SJSA1 (cell line): Measurements from ENCODE around the gene TMEM115. TPM values are rescaled to one million over a fixed set of nuclear protein-coding genes. Genes with fewer than 3 reads are reported as not detected.
A peak's percentile ranks its signal among the peaks of the same experiment; 100 is the strongest.

Source experiments
- DNase-seq, 2 experiments: peaks; one replicate each; pipeline ENCODE4 v3.0.0-alpha.2; 2015 to 2020; ENCODE audit warnings: low spot score in 2 of 2, low read depth in 1 of 2
- H3K27ac ChIP-seq: fragments of 250-450 bp; sonication (Bioruptor Pico); 2 replicates; pipeline ENCODE4 v1.5.1; 2020; ENCODE audit warnings: mild to moderate bottlenecking, moderate library complexity
- H3K27me3 ChIP-seq: fragments of 250-450 bp; sonication (Bioruptor Pico); replicated peaks from 2 replicates; pipeline ENCODE4 v1.5.1; 2020; ENCODE audit warnings: mild to moderate bottlenecking, moderate library complexity
- H3K36me3 ChIP-seq: fragments of 250-450 bp; sonication (Bioruptor Pico); 2 replicates; pipeline ENCODE4 v1.5.1; 2020; ENCODE audit warnings: mild to moderate bottlenecking
- H3K4me1 ChIP-seq: fragments of 250-450 bp; sonication (Bioruptor Pico); replicated peaks from 2 replicates; pipeline ENCODE4 v1.6.1; 2021; ENCODE audit warnings: mild to moderate bottlenecking
- H3K4me3 ChIP-seq: fragments of 250-450 bp; sonication (Bioruptor Pico); 2 replicates; pipeline ENCODE4 v1.5.1; 2020; ENCODE audit warnings: mild to moderate bottlenecking
- H3K9me3 ChIP-seq: fragments of 250-450 bp; sonication (Bioruptor Pico); replicated peaks from 2 replicates; pipeline ENCODE4 v1.5.1; 2020; ENCODE audit warnings: mild to moderate bottlenecking
- total RNA-seq: library from RNA; depleted of rRNA; stranded (reverse); fragments of >200 nt; shearing (Covaris generic); gene quantifications from 2 replicates; pipeline ENCODE4 v1.2.3, GENCODE V29; 2014

The TMEM115 gene
- total RNA-seq, 1 experiment from 2014 or later = 40.6 TPM

DNA sequence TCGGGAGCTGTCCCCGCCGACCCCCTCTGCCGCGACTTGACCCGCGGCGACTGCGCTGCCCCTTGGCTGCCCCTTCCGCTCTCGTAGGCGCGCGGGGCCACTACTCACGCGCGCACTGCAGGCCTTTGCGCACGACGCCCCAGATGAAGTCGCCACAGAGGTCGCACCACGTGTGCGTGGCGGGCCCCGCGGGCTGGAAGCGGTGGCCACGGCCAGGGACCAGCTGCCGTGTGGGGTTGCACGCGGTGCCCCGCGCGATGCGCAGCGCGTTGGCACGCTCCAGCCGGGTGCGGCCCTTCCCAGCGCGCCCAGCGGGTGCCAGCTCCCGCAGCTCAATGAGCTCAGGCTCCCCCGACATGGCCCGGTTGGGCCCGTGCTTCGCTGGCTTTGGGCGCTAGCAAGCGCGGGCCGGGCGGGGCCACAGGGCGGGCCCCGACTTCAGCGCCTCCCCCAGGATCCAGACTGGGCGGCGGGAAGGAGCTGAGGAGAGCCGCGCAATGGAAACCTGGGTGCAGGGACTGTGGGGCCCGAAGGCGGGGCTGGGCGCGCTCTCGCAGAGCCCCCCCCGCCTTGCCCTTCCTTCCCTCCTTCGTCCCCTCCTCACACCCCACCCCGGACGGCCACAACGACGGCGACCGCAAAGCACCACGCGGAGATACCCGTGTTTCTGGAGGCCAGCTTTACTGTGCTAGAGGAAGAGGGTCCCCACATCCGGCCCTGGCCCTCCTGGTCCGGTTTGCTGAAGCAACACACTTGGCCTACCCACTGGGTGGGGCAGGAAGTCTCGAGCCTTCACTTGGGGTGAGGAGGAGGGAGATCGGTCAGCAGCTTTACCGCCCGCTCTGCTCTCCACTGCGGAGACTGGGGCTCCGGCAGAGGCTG, 18.6 kb downstream of the TMEM115 start, which contains the start of gene RASSF1:
Gene RASSF1 (minus strand): TSS at position 389 of the 882 bp plus-strand sequence. CDS start 31 bp downstream, at position 358.
- DNase-seq = no peak
- H3K27me3 ChIP-seq = no peaks in the 10 kb centered on the region
- H3K4me1 ChIP-seq = peaks cover 19% of the 10 kb centered on the region
- H3K4me3 ChIP-seq = no peak within 1 kb of the TSS
- no peaks in the 10 kb centered on the region for H3K9me3 ChIP-seq
- peaks cover 15% of the 10 kb centered on the region for H3K36me3 ChIP-seq
- no peak within 1 kb of the TSS for H3K27ac ChIP-seq

DNA sequence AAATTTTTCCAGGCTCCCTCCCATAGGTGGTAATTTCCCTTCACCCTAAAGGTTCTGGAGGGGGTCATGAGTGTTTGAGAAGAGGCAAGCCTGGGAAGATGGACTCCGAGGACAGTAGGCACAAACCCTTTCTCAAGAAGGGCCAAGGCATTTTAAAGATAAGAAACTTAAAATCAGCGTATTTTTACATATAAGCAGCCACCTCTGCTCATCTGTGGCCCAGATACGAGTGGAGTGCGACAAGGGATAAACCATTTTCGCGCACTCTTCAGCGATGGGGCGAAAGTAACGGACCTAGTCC, 19.2 kb downstream of the TMEM115 start:
- Histone ChIP-seq H3K27me3 (no peaks in the 10 kb centered on the region), H3K4me3 (no peak overlapping the region), H3K9me3 (no peaks in the 10 kb centered on the region), H3K4me1 (peaks cover 19% of the 10 kb centered on the region), H3K36me3 (peaks cover 19% of the 10 kb centered on the region), H3K27ac (no peak overlapping the region)
- no peak for DNase-seq

DNA sequence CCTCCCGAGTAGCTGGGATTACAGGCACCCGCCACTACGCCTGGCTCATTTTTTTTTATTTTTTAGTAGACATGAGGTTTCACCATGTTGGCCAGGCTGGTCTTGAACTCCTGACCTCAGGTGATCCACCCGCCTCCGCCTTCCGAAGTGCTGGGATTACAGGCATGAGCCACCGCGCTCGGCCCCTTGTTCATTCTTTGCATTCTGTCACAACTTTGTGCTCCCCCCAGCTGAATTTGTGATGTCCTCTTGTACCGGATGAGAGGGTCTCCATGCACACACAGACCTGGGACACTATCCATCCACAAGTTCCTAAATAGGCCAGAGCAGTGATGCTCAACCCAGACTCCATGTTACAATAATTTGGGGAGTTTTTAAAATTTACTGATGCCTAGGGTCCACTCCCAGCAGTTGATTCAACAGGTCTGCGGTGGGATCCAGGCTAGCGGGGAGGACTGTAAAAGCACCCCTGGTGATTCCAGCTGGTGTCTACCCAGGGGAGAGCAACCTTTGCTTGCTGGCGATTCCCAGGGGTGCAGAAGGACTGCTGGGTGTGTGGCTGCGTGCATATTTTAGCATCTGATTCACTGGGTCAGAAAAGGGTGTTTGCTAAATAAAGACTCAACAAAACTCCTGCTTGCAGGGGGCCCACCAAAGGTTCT, 19.7 kb downstream of the TMEM115 start:
- Histone ChIP-seq H3K4me1 (peaks cover 20% of the 10 kb centered on the region), H3K36me3 (peaks cover 20% of the 10 kb centered on the region), H3K27me3 (no peaks in the 10 kb centered on the region), H3K9me3 (no peaks in the 10 kb centered on the region), H3K27ac (no peak overlapping the region), H3K4me3 (no peak overlapping the region)
- no peak for DNase-seq

DNA sequence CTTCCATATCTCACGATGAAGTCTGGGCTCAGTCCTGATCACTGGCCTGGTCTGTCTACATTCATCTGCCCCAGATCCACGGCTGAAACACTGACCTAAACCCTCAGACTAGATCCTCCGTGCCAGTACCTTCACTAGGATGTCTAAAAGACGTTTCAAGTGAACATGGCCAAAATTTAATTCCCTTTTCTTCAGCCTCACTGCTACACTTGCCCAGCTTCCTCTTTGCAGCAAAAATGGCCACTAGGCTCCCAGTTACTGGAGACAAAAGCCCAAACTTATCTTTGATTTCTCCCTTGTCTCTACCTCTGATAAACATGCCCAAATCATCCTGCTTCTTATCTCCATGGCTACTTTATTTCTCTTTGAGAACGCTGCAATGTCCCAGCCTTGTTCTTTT, 20.4 kb downstream of the TMEM115 start:
- no peaks in the 10 kb centered on the region for H3K9me3 ChIP-seq
- H3K4me1 ChIP-seq = peaks cover 20% of the 10 kb centered on the region
- no peak overlapping the region for H3K4me3 ChIP-seq
- DNase-seq = no peak
- H3K36me3 ChIP-seq = peaks cover 26% of the 10 kb centered on the region
- no peak overlapping the region for H3K27ac ChIP-seq
- no peaks in the 10 kb centered on the region for H3K27me3 ChIP-seq

DNA sequence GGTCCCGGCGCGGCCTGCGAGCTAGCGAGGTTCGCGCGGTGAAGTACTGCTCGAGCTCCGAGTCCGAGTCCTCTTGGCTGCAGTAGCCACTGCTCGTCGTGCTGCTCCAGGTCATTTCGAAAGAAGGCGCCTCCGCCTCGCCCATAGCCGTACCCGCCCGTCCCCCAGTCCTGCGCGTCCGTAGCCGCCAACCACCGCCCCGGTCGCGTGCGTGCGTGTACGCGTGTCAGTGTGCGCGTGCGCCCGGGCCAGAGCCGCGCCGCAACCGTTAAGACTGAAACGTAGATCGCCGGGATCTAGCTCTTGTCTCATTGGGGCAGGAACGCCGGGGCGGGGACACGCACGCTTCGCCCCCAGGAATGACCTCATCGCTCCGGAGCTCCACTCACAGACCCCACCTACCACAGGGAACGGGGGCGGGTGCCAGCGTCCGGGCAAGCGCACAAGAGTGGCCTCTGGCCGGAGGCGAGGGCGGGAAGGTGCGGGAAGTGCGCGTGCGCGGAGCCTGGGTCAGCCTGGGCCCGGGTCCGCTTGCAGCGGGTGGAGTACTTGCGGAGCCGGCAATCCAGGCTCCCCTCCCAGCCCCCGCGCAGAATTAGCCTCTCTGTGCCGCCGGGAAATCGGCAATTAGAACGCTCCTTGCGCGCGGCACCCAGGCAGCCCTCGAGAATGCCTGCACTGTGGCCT, 22.0 kb downstream of the TMEM115 start:
- H3K4me3 ChIP-seq = peak overlapping the region; percentile 68
- H3K36me3 ChIP-seq = peaks cover 40% of the 10 kb centered on the region
- peak overlapping the region; percentile 78 for H3K27ac ChIP-seq
- H3K4me1 ChIP-seq = peaks cover 20% of the 10 kb centered on the region
- DNase-seq = peak; percentile 93 to 99
- H3K27me3 ChIP-seq = no peaks in the 10 kb centered on the region
- H3K9me3 ChIP-seq = no peaks in the 10 kb centered on the region

DNA sequence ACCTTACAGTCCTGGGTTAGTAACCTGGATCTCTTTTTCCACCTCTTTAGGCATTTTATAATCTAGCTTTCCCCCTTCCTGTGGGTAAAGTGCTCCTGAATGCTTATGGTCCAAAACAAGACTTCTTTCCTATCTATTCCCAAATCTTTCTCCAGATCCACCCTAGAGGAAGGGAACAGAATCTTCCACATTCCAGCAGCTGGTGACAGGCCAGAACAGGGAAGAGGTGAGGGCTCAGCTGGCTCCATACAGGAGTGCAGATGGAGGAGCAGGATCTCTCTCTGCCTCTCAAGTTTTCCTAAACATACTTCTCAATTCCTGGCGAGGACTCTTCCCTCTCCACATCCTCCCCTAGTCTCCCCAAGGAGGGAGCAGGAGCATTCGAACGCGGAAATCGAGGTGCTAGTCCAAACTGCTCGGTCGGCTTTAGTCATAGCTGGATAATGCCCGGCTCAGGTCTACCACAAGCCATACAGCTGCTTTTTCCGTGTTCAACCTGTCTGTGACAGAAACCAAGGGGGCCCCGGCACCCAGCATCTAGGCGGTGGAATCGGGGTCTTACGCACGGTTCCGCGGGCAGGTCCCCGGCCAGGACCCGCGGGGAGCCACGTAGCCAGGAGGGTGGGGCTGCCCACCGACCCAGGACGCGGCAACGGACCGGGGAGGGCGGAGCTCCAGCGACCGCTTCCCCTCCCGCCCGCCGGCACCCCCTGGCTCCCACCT, 22.7 kb downstream of the TMEM115 start:
- Histone ChIP-seq H3K36me3 (peaks cover 47% of the 10 kb centered on the region), H3K4me1 (peaks cover 20% of the 10 kb centered on the region), H3K4me3 (peak overlapping the region; percentile 68), H3K27ac (peak overlapping the region; percentile 78), H3K27me3 (no peaks in the 10 kb centered on the region), H3K9me3 (no peaks in the 10 kb centered on the region)
- DNase-seq = no peak

DNA sequence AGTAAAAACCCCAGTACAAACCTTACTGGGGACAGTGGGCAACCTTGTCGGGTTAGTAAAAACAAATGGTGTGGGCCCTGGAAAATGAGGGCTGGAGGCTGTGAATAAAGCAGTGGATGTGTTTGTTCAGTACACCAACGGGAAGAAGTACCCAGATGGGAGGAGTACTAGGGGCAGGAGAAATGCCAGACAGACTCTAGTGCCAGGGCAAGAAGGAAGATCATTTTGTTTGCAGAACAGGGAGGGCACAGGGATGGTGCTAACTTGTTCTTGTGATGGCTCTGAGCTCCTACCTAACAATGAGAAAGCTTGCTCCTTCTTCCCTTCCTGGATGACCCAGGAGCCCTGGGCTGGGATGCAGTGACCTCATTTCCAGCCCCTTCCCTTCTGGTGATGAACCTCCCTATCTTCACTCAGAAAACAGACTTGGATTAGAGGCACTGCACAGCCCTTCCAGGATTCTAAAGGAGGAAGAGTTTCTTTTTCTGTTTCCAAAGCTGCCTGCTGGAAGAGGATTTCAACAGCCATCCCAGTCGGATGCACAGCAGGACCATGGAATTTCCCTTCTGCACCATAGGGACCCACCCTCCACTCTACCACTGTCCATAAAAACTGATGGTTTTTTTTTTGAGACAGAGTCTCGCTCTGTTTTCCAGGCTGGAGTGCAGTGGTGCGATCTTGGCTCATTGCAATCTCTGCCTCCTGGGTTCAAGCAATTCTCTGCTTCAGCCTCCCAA, 24.8 kb downstream of the TMEM115 start:
- no peak for DNase-seq
- peaks cover 68% of the 10 kb centered on the region for H3K36me3 ChIP-seq
- peaks cover 20% of the 10 kb centered on the region for H3K4me1 ChIP-seq
- no peaks in the 10 kb centered on the region for H3K27me3 ChIP-seq
- H3K4me3 ChIP-seq = no peak overlapping the region
- H3K9me3 ChIP-seq = no peaks in the 10 kb centered on the region
- no peak overlapping the region for H3K27ac ChIP-seq

DNA sequence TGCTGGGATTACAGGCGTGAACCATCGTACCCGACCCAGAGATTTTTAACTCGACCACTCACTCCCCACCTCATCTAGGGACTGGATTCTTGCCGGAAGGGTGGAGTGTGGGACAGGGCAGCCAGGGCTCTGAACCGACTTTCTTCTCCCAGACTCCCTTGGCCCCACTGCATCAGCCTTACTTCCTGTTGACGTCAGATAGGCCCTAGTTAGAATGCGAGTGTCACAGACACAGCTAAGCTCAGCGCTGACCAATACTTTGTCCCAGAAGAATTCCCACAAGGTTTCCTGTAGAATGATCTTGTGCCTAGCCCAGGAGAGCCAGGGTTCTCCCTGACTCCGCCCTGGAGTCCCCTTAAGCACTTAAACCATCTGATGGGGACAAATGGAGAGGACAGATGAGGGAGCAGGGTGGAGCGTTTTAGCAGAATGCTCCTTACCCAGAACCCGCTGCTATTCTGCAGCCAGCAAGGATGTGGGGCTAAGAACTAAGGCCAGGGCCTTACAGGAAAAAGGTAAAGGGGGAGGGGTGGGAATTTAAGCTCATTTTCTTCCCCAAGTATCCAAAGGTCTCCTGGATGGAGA, 25.5 kb downstream of the TMEM115 start:
- Histone ChIP-seq H3K36me3 (peaks cover 75% of the 10 kb centered on the region), H3K4me1 (peaks cover 20% of the 10 kb centered on the region), H3K27me3 (no peaks in the 10 kb centered on the region), H3K27ac (no peak overlapping the region), H3K4me3 (no peak overlapping the region), H3K9me3 (no peaks in the 10 kb centered on the region)
- DNase-seq = no peak

DNA sequence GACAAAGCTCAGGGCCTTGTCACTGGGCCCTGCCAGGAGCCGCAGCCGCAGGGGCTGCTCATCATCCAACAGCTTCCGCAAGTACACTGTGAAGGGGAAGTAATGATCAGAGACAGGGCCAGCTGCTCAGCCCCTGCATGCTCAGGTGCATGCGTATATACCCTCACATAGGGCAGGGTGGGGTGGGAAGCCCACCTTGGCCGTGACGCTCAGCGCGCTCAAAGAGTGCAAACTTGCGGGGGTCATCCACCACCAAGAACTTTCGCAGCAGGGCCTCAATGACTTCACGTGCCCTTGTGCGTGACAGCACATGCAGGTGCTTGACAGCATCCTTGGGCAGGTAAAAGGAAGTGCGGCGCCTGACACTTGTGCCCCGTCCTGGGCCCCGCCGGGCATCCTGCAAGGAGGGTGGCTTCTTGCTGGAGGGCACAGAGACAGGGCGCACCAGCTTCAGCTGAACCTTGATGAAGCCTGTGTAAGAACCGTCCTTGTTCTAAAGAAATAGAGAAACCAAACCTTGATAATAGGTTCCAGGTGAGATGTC, 27.9 kb downstream of the TMEM115 start:
- Histone ChIP-seq H3K27me3 (no peaks in the 10 kb centered on the region), H3K4me1 (peaks cover 25% of the 10 kb centered on the region), H3K4me3 (no peak overlapping the region), H3K9me3 (no peaks in the 10 kb centered on the region), H3K27ac (no peak overlapping the region), H3K36me3 (peaks cover 72% of the 10 kb centered on the region)
- DNase-seq = no peak

DNA sequence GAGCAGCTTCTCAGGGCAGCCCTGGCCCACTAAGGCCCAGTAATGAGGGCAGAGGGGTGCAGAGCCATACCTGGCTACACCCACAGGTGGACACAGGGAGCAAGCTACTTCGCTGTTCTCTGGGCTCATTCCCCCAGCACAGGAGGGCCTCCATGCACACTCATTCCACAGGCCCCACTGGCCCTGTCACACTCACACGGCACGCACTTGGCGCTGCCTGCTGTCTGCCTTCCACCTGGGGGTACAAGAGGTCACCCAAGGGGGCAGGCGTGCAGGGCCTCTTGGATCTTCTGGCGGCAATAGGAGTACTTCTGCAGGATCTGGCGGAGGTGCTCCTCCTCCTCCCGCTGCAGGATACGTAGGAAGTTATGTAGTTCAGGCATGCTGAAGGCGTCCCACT, 29.0 kb downstream of the TMEM115 start:
- DNase-seq = no peak
- Histone ChIP-seq H3K27ac (no peak overlapping the region), H3K4me3 (no peak overlapping the region), H3K27me3 (no peaks in the 10 kb centered on the region), H3K4me1 (peaks cover 17% of the 10 kb centered on the region), H3K36me3 (peaks cover 65% of the 10 kb centered on the region), H3K9me3 (no peaks in the 10 kb centered on the region)

DNA sequence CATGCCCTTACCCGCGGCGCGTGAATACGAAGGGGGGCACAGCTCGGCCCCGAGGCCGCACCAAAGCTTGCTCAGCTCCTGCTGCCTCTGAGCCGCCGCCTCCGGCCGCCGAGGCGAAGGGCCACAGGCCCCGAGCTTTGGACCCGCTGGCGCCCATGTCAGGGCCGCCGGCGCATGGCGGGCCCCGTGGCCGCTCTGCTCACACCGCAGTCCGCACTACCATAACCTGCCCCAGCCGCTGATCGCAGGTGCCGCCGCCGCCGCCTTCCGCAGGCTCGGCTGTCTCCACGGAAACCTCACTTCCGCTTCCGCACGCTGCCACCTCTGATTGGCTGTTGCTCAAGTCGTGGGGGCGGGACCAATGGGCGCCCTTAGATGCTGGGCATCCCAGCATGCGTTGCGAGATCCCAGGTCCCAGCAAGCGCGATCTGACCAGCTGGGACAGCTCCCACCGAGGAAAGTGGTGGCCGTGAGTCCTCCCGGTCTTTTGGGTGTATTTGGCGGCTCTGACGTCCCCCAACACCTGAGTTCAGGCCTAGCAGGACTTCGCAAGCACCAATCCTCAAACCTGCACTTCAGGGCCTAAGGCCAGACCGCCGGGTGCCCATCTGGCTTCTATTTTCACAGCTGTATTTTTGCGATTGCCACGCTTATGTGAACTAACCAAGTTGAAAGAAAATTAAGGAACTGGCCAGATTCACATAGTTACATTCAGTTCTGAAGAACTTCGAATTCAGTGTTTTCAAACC, 31.2 kb downstream of the TMEM115 start, which contains the start of gene TUSC2:
Gene TUSC2 (minus strand): TSS at position 281 of the 749 bp plus-strand sequence. CDS start 124 bp downstream, at position 157.
- no peak within 1 kb of the TSS for H3K27ac ChIP-seq
- H3K36me3 ChIP-seq = peaks cover 61% of the 10 kb centered on the region
- no peaks in the 10 kb centered on the region for H3K27me3 ChIP-seq
- peak within 1 kb of the TSS; percentile 76 for H3K4me3 ChIP-seq
- H3K9me3 ChIP-seq = no peaks in the 10 kb centered on the region
- H3K4me1 ChIP-seq = peaks cover 14% of the 10 kb centered on the region
- peak; percentile 76 to 93 for DNase-seq

DNA sequence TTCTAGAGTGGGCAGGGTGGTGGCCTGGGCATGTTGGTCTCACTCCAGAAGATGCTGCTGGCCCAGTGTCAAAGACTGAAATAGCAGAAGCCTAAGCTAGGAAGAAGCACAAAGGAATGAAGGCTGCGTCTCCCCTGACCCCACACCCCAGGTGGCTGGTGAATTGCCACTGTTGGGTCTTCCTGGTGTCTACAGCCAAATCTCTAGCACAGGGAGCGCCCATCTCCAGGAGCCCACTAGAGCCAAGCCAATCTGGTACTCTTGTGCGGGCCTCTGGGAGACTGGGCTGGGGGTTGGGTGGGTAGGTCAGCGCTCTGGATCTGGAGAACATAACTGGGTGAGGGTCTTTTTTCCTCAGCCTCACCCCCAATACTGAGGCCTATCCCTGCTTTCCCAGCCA, 32.2 kb downstream of the TMEM115 start:
- H3K4me1 ChIP-seq = peaks cover 14% of the 10 kb centered on the region
- peaks cover 53% of the 10 kb centered on the region for H3K36me3 ChIP-seq
- H3K9me3 ChIP-seq = no peaks in the 10 kb centered on the region
- peak overlapping the region; percentile 76 for H3K4me3 ChIP-seq
- DNase-seq = no peak
- H3K27me3 ChIP-seq = no peaks in the 10 kb centered on the region
- H3K27ac ChIP-seq = no peak overlapping the region
